Activated CD4-positive, alpha-beta T cell treated with anti-CD3 and anti-CD28 coated beads, Interleukin-2, amount 50 U/mL, for 48 hours (primary cell): Measurements from ENCODE around the gene FIBP.
A peak's percentile ranks its signal among the peaks of the same experiment; 100 is the strongest.
"Not testable (repeated sequence)": the region's sequence is repeated elsewhere in the genome, so short reads cannot be mapped to it uniquely, and the experiment has no call there.

Experiments used
- DNase-seq, 2 experiments: peaks; one replicate each; pipeline ENCODE4 v3.0.0-alpha.2; 2020

The FIBP gene

GRCh38 chr11:65857853-65858680 lies 30.2 kb downstream of the FIBP start, which contains the start of gene CFL1:
Gene CFL1 (minus strand): TSS chr11:65858180. CDS start chr11:65858099, 81 bp downstream.
- DNase-seq = peak; percentile 97 to 98

GRCh38 chr11:65857500-65857852 lies 30.8 kb downstream of the FIBP start:
- DNase-seq = peak; percentile 62

GRCh38 chr11:65856689-65857499 lies 31.4 kb downstream of the FIBP start:
- DNase-seq = peak; percentile 84 to 87

- DNase-seq = no peak
These were observed 32.3 kb downstream of the FIBP start for GRCh38 chr11:65855927-65856363.

GRCh38 chr11:65854852-65855837 lies 33.1 kb downstream of the FIBP start:
- DNase-seq = no peak

- no peak for DNase-seq
These were observed 34.1 kb downstream of the FIBP start for GRCh38 chr11:65854161-65854592.

- no peak for DNase-seq
These were observed 34.9 kb downstream of the FIBP start for GRCh38 chr11:65853246-65853979.

GRCh38 chr11:65852508-65853245 lies 35.6 kb downstream of the FIBP start:
- no peak for DNase-seq

- no peak for DNase-seq
These were observed 36.3 kb downstream of the FIBP start for GRCh38 chr11:65851811-65852507.

- DNase-seq = no peak
These were observed 37.1 kb downstream of the FIBP start for GRCh38 chr11:65851083-65851579.

GRCh38 chr11:65850217-65851082 lies 37.8 kb downstream of the FIBP start:
- DNase-seq = no peak

GRCh38 chr11:65849771-65850216 lies 38.5 kb downstream of the FIBP start:
- DNase-seq = no peak

GRCh38 chr11:65849366-65849765 lies 38.9 kb downstream of the FIBP start:
- no peak for DNase-seq

- DNase-seq = not testable (repeated sequence)
These were observed 39.6 kb downstream of the FIBP start for GRCh38 chr11:65848693-65849092.

GRCh38 chr11:65847746-65848145 lies 40.5 kb downstream of the FIBP start:
- no peak for DNase-seq

- no peak for DNase-seq
These were observed 43.9 kb downstream of the FIBP start for GRCh38 chr11:65844231-65844872.

- no peak for DNase-seq
These were observed 44.5 kb downstream of the FIBP start for GRCh38 chr11:65843811-65844210.

GRCh38 chr11:65842144-65842543 lies 46.1 kb downstream of the FIBP start:
- no peak for DNase-seq

- DNase-seq = no peak
These were observed 54.1 kb downstream of the FIBP start for GRCh38 chr11:65834202-65834601.
